Measurements from ENCODE around the gene SERINC5.

DNA sequence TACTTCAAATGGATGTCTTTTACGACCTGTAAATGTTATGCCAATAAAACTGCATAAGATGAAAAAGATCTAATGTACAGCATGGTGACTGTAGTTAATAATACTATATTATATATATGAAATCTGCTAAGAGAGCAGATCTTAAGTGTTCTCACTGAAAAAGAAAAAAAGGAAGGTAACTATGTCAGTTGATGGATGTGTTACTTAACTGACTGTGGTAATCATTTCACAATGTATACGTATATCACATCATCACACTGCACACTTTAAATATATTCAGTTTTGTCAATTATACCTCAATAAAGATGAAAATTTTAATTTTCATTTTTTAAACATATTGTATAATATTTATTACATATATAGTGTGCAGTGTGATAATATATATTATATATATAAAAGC lies 188.8 kb downstream of the SERINC5 start:
- TF ChIP-seq, protein P1, sequence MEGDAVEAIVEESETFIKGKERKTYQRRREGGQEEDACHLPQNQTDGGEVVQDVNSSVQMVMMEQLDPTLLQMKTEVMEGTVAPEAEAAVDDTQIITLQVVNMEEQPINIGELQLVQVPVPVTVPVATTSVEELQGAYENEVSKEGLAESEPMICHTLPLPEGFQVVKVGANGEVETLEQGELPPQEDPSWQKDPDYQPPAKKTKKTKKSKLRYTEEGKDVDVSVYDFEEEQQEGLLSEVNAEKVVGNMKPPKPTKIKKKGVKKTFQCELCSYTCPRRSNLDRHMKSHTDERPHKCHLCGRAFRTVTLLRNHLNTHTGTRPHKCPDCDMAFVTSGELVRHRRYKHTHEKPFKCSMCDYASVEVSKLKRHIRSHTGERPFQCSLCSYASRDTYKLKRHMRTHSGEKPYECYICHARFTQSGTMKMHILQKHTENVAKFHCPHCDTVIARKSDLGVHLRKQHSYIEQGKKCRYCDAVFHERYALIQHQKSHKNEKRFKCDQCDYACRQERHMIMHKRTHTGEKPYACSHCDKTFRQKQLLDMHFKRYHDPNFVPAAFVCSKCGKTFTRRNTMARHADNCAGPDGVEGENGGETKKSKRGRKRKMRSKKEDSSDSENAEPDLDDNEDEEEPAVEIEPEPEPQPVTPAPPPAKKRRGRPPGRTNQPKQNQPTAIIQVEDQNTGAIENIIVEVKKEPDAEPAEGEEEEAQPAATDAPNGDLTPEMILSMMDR (IDR thresholded peaks at IDR 0.05; ENCODE audit: low read depth, low read length) = no peak
- TF ChIP-seq POLR2A (IDR thresholded peaks at IDR 0.05; ENCODE audit: extremely low read depth, insufficient read length) (no peak), MYC (IDR thresholded peaks at IDR 0.05; ENCODE audit: low read depth, low read length) (no peak), MAX (IDR thresholded peaks at IDR 0.05; ENCODE audit: low read depth, low read length) (no peak)

Measured in NB4 (cell line).